Raji (cell line): ENCODE data around the gene IL1RAPL1.

Experiments used
- POLR2A ChIP-seq: IDR thresholded peaks from 2 replicates; pipeline ENCODE4 v1.6.1; 2011; ENCODE audit warnings: low read depth, low read length, control low read depth; ENCODE audit not compliant: insufficient read depth

IL1RAPL1 gene

DNA sequence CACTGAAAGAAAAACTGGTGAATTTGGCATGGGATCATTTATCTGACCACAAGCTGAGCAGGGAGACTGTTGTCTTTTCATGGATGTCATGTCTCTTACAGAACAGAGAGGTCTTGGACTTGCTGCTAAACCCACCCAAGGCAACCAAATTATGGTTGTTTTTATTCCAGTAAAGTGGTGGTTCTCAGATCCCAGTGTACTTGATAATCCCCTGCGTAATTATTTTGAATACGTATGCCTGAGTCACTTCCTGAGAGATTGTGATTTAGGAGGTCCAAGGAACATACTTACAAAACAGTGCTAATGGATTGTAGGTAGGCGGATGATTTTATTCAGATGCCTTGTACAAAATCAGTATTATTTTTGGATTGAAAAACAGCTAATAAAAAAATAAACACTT is 585.6 kb downstream of the IL1RAPL1 start:
- no peak for TF ChIP-seq POLR2A

DNA sequence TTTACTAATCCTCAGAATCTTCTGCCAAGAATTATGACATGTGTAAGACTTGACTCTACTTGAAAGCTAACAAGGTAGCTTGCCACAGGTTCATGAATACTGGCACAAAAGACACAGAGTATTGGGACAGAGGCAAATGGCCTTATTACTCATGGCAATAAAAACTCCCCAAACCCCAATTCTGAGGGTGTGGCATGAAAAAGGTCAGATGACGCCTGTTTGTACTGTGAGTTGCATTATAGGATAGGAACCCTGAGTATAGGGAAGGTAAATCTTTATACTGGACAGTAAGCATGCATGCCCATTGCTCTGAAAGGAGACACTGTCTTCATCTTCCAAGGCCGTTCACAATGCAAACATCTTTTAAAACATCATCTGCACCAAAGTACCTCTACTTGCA is 600.0 kb downstream of the IL1RAPL1 start:
- no peak for TF ChIP-seq POLR2A

GRCh38 chrX:29196501-29196900 is 609.3 kb downstream of the IL1RAPL1 start:
- no peak for TF ChIP-seq POLR2A

DNA sequence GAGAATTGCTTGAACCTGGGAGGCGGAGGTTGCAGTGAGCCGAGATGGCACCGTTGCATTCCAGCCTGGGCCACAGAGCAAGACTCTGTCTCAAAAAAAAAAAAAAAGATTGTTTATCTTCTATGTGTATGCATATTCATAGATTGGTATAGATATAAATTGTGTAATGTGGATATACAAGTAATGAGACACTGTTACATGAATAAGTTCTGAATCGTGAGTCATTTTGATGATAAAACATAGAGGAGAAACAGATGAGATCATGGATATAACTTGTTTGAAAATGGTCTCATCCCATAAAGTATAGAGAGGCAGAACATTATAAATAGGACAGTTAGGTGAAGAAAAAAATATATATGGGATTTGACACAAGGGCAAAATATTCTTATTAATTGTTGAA is 628.0 kb downstream of the IL1RAPL1 start:
- TF ChIP-seq POLR2A: no peak

GRCh38 chrX:29225670-29226069 is 638.4 kb downstream of the IL1RAPL1 start:
- no peak for TF ChIP-seq POLR2A

DNA sequence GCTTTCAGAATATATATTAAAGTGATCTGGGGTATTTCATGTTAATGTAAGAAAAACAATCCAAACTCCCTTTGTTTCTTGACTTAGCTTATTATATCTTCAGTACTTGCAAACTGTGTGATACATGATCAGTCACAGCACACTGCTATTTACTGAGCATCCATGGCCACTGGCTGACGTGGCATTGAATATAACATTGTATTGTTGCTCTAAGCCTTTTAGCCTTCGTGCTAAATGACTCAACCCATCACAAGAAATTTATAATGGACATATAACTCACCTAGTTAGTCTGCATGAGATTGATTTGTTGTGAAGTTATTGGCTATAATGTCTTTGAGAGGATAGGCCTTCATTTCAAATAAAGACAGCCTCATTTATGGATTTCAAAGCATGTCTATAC is 642.6 kb downstream of the IL1RAPL1 start:
- TF ChIP-seq POLR2A: no peak

GRCh38 chrX:29231800-29232199 is 644.6 kb downstream of the IL1RAPL1 start:
- no peak for TF ChIP-seq POLR2A

- no peak for TF ChIP-seq POLR2A
Measured at GRCh38 chrX:29233592-29234183, 646.4 kb downstream of the IL1RAPL1 start.

DNA sequence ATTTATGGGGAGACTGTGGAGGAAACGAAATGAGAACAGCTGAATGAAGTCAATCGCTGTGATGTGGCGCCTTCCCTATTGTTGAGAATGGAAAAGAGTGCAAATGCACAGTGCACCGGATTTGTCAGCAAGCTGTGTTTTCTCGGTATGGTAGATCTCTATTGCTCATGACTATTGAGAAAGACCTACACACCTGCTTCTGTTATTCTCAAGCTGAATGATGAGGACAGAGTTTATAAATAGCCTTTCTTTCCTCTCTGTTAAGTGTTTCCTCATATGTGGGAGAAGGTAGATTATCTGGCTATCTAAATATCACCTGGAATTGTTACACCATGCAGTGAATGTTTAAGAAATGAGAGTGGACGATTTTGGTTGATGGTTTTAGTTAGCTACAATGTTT is 650.7 kb downstream of the IL1RAPL1 start:
- TF ChIP-seq POLR2A: no peak

- no peak for TF ChIP-seq POLR2A
Measured at GRCh38 chrX:29241809-29242208, 654.6 kb downstream of the IL1RAPL1 start.

- no peak for TF ChIP-seq POLR2A
Measured at GRCh38 chrX:29242856-29243255, 655.6 kb downstream of the IL1RAPL1 start.

- TF ChIP-seq POLR2A: no peak
Measured at GRCh38 chrX:29243942-29244341, 656.7 kb downstream of the IL1RAPL1 start.

GRCh38 chrX:29254515-29254914 is 667.3 kb downstream of the IL1RAPL1 start:
- no peak for TF ChIP-seq POLR2A

DNA sequence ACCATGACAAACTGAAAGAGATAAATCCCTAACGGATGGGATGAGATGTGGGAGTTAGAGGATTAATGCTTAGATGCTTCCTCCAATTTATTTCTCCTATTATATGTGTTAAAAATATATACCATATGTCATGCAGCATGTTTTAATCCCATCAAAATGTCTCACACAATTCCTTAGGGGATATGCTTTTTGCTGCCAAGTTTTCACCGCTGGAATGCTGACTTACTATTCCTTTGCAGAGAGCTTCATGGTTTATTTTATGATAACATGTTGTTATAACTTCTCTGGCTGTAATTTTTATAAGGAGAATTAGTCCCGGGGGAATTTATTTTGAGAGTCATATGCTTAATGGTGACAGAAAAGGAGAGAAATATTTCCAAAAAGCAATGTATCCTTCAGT is 670.3 kb downstream of the IL1RAPL1 start:
- no peak for TF ChIP-seq POLR2A

GRCh38 chrX:29269390-29269789 is 682.1 kb downstream of the IL1RAPL1 start:
- TF ChIP-seq POLR2A: no peak

DNA sequence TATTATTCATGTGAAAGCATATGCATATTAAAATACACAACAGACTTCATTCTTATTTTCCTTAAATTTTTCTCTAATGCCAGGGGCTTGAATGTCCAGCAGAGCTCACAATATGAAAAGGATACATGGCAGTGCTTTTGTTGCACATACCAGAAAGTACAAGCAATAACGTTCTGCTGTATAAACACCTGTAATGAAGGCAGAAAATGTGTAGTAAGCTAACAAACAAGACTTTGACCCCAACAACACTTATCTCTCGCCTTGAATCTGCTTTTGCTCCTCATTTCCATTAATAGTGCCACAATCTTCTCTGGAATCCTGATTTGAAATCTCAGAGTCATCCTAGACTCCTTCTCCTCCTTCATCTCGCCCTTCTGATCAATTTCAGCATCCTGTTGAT is 687.3 kb downstream of the IL1RAPL1 start:
- TF ChIP-seq POLR2A: no peak

DNA sequence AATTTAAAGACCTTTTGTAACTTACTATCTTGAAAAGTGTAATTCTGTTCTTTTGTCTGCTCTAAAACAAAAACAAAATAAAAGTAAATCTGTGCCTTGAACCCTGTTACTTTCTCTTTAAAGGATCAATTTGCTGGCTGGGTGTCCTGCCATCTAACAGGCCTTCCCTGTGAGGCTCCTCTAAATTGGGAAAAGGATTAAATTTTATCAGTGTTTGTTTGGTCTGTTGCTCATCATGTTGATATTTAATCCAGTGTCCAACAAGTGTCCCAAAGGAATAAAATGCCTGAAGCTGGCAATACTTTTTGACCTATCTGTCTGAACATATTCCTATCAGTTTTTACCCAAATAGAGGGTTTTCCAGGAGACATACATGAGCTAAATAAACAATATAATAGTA is 688.7 kb downstream of the IL1RAPL1 start:
- no peak for TF ChIP-seq POLR2A
